Limb (tissue), 2 donors: ENCODE measurements around the gene SPATA18.
"Not testable (repeated sequence)": the region's sequence is repeated elsewhere in the genome, so short reads cannot be mapped to it uniquely, and the experiment has no call there.

Source experiments
- DNase-seq, 2 donors: peaks; one replicate each; pipeline ENCODE4 v3.0.0-alpha.2; 2016; ENCODE audit errors: extremely low spot score in 2 of 2

SPATA18 gene

DNA sequence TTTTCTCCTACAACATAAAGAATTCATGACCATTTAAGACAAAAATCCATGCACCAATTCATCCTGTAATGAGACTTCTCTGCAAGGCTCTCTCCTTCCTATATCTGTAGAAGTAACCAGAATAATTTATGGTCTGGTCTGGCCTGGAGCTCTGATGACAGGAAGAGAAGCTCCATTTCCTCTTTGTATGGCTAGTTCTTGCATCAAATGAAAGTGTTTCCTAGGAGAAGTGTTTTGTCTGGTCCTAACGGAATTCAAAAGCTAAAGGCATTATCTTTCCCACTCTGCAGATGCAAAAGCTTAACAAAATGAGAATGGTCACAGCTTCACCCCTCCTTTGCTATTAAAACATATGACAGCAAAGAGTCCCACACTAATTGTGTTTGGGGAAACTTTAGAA lies 55.1 kb downstream of the SPATA18 start:
- DNase-seq = no peak

GRCh38 chr4:52106660-52107059 lies 55.6 kb downstream of the SPATA18 start:
- peak; percentile 43 to 81 for DNase-seq

DNA sequence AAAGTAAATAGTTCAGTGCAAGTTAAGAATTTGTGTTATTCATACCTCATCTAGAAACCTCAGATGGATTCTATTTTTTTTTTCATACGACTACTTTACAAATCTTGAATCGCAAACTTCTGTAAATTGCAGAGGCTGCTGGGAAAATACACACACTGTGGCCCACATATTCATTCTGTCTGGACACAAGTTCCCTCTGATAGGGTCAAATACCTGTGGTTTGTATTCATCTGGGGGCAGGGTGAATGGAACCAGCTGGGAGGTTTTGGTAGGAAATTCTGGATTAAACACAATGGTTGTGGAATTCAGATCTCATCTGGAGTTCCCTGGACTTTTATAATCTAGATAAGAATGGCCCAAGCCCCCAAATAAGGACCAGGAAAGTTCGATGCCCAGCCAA lies 56.2 kb downstream of the SPATA18 start:
- DNase-seq = no peak

DNA sequence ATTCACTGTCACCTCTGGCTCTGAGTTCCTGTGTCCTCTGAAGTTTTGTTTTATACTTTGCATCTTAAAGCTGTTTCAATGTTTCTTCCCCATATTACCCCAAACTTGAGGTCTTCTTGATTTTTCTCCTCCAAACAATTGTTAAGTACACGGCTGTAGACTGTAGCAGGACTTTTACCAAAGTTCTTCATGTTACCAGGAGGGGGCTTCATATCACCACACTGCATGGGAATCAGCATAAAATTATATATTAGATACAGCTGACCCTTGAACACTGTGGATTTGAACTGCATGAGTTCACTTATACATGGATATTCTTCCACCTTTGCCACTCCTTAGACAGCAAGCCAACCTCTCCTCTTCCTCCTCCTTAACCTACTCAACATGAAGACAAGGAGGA lies 56.6 kb downstream of the SPATA18 start:
- no peak for DNase-seq

GRCh38 chr4:52110171-52110570 lies 59.1 kb downstream of the SPATA18 start:
- no peak for DNase-seq

- no peak for DNase-seq
Observed at GRCh38 chr4:52111995-52112394, 60.9 kb downstream of the SPATA18 start.

DNA sequence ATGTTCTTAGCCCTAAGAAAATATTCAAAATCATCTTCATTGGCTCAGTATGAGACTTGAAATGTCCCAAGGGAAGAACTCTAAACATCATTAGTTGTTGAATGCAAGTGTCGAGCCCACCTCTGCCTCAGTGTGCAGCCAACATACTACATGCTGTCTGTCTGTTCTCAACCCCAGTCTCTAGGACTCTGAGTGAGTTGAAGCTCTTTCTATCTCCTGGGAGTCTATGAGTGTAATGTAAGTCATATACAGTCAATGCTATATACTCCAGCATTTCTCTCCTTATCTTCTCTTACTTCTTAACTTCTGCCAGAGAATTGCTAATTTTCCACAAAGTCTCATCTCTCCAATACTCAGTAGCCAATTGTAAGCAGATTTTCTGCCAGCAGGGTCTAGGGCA lies 61.3 kb downstream of the SPATA18 start:
- DNase-seq = no peak

DNA sequence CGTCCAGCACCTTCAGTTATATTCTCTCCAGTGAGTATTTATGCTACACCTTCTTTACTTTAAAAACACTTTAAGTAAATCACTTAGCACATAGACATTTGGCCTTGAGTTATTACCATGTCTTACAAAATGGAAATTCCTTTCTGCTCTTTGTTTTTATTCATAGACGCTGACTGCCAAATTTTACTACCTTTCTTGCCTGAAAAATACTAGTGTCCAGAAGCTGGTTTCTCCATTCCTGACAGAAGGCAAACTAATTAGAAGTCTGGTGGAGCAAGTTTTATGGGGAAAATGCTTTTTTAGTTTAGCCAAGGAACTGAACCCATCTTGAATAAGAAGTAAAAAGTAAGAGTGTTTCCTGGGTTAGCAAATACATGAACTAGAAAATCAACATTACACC lies 65.5 kb downstream of the SPATA18 start:
- DNase-seq = no peak

DNA sequence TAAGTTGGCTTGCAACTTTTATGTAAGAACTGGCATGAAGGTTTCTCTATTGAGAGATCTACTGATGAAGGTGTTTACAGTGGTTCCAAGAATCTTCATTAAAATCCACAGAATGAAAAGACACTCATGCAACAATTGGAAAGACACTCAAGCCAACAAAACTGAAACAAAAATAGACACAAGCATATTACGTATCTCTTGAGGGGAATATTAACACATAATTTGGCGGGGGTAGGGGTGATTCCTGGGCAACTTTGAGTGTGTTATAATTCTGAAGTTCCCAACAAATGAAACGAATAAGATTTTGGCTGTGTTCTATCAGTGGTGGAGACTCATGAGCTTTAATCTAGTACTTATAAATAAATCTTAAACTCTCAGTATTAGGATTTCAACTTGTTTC lies 75.1 kb downstream of the SPATA18 start:
- DNase-seq = no peak

GRCh38 chr4:52126966-52127365 lies 75.9 kb downstream of the SPATA18 start:
- no peak for DNase-seq

DNA sequence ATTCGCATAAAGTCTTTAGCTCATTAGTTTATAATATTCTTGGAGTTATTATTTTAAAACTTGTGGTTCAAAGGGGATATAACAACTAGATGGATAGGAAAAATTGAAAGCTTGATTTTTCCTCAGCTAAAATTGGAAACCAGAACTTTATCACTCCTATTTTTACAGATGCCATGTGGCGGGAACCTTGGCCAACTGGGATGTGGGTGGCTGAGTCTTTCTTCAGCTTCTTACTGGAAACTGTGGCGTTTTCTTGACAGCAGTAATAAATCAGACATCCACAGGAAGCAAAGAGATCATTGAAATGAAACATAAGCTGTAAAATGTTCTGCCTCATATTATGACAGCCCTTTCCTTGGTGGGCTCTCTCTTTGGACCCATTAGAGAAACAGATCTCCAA lies 84.1 kb downstream of the SPATA18 start:
- no peak for DNase-seq

GRCh38 chr4:52137152-52137551 lies 86.0 kb downstream of the SPATA18 start:
- not testable (repeated sequence) for DNase-seq

GRCh38 chr4:52142816-52143215 lies 91.7 kb downstream of the SPATA18 start:
- no peak for DNase-seq

- DNase-seq = no peak
Observed at GRCh38 chr4:52143815-52144214, 92.7 kb downstream of the SPATA18 start.

DNA sequence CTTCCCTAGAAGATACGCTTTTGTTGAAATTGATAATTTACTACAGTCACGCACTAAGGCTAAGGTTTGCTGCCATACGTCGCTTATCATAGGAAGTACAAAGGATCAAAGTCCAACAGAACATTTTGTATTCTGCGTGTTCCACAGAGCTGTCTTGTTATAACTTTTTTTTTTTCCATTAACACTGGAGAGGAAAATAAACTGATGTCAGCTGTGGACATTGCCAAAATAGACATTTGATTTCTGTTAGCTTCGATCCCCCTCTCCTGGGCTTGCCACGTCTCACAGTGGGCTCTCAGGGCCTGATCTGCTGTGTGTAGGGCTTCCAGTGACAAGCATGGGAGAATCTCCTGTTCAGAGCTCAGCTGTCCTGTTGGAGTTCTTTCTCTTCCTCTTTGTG lies 93.3 kb downstream of the SPATA18 start:
- DNase-seq = no peak
